ENCODE results near the gene SPATA31C1. TPM values are rescaled to one million over a fixed set of nuclear protein-coding genes. Genes with fewer than 3 reads are reported as not detected.

The SPATA31C1 gene
- polyA plus RNA-seq, 1 experiment, result not detected

DNA sequence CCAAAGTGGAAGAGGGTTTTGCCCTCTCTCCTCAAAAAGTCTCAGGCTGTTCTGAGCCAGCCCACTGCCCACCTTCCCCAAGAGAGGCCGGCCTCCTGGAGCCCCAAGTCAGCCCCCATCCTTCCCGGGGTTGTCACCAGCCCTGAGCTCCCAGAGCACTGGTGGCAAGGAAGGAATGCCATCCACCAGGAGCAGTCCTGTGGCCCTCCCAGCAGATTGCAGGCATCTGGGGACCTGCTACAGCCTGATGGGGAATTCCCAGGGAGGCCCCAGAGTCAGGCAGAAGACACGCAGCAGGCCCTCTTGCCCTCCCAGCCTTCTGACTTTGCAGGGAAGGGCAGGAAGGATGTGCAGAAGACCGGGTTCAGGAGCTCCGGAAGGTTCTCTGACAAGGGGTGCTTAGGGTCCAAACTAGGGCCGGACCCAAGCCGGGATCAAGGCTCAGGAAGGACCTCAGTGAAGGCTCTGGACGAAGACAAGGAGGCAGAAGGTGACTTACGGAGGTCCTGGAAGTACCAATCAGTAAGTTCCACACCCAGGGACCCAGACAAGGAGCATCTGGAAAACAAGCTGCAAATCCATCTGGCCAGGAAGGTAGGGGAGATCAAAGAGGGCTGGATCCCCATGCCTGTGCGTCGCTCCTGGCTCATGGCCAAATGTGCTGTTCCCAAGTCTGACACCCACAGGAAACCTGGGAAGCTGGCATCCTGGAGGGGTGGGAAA, 31.4 kb upstream of the SPATA31C1 start:
- H3K27me3 ChIP-seq (ENCODE audit: control insufficient read depth, insufficient read depth, low read length), result peaks cover 3% of the 10 kb centered on the region
- no peak for DNase-seq (ENCODE audit: low read depth, low spot score)
- ChIA-PET CTCF (no interaction called here), POLR2A (no interaction called here)
- no peak overlapping the region for H3K4me3 ChIP-seq (ENCODE audit: low read depth, low read length)
- no peak for TF ChIP-seq CTCF (IDR thresholded peaks at IDR 0.05; ENCODE audit: low read depth, low read length)
- H3K27ac ChIP-seq (ENCODE audit: low read depth, low read length), result no peak overlapping the region
- no peaks in the 10 kb centered on the region; the same call in 1 of the 2 replicates for H3K9me3 ChIP-seq (ENCODE audit: control insufficient read depth, insufficient read depth, low read length)

DNA sequence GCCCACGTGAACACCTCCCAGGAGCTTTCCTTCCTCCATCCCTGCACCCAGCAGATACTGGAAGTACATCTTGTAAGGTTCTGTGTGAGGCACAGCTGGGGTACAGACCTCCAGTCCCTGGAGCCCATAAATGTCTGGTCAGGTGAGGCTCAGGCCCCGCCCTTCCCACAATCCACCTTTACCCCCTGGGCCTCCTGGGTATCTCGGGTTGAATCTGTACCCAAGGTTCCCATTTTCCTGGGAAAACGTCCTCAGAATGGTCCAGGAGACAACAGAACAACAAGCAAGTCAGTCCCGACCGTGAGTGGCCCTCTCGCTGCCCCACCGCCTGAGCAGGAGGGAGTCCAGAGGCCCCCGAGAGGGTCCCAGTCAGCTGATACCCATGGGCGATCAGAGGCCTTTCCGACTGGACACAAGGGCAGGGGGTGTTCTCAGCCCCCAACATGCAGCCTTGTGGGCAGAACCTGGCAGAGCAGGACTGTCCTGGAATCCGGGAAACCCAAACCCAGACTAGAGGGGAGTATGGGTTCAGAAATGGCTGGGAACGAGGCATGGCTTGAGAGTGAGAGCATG, 30.7 kb upstream of the SPATA31C1 start:
- Histone ChIP-seq H3K27ac (ENCODE audit: low read depth, low read length) (no peak overlapping the region), H3K9me3 (ENCODE audit: control insufficient read depth, insufficient read depth, low read length) (no peaks in the 10 kb centered on the region; the same call in 1 of the 2 replicates), H3K4me3 (ENCODE audit: low read depth, low read length) (no peak overlapping the region), H3K27me3 (ENCODE audit: control insufficient read depth, insufficient read depth, low read length) (peaks cover 3% of the 10 kb centered on the region)
- no peak for DNase-seq (ENCODE audit: low read depth, low spot score)
- POLR2A ChIA-PET, result no interaction called here
- no peak for TF ChIP-seq CTCF (IDR thresholded peaks at IDR 0.05; ENCODE audit: low read depth, low read length)
- CTCF ChIA-PET, result no interaction called here

GRCh38 chr9:87887661-87888480, 29.9 kb upstream of the SPATA31C1 start:
- DNase-seq (ENCODE audit: low read depth, low spot score), result no peak
- Histone ChIP-seq H3K9me3 (ENCODE audit: control insufficient read depth, insufficient read depth, low read length) (no peaks in the 10 kb centered on the region; the same call in 1 of the 2 replicates), H3K4me3 (ENCODE audit: low read depth, low read length) (no peak overlapping the region), H3K27ac (ENCODE audit: low read depth, low read length) (no peak overlapping the region), H3K27me3 (ENCODE audit: control insufficient read depth, insufficient read depth, low read length) (peaks cover 3% of the 10 kb centered on the region)
- CTCF ChIA-PET, result no interaction called here
- POLR2A ChIA-PET, result no interaction called here
- TF ChIP-seq CTCF (IDR thresholded peaks at IDR 0.05; ENCODE audit: low read depth, low read length), result no peak

DNA sequence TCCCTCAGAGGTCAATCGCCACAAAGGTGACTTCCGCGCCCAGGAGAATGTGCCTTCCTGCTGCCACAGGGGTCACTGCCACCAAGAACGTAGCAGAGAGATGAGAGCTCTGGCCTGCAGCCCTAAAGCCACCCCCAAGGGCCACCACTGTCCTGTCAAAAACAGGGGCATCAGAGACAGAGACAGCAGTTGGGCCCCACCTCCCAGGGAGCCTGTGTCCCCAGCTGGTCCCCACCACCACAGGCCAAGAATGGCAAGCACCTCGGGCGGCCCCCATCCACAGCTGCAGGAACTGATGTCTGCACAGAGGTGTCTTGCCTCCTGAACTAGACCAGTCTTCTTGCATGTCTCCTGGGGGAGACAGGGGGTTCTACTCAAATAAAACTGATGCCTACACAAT, 29.3 kb upstream of the SPATA31C1 start:
- no peaks in the 10 kb centered on the region; the same call in 1 of the 2 replicates for H3K9me3 ChIP-seq (ENCODE audit: control insufficient read depth, insufficient read depth, low read length)
- H3K27me3 ChIP-seq (ENCODE audit: control insufficient read depth, insufficient read depth, low read length), result peaks cover 3% of the 10 kb centered on the region
- no peak for TF ChIP-seq CTCF (IDR thresholded peaks at IDR 0.05; ENCODE audit: low read depth, low read length)
- DNase-seq (ENCODE audit: low read depth, low spot score), result no peak
- CTCF ChIA-PET, result no interaction called here
- POLR2A ChIA-PET, result no interaction called here
- no peak overlapping the region for H3K4me3 ChIP-seq (ENCODE audit: low read depth, low read length)
- H3K27ac ChIP-seq (ENCODE audit: low read depth, low read length), result no peak overlapping the region
